GM18858 (cell line): ENCODE results near the gene MALT1.
"Not testable (repeated sequence)": the region's sequence is repeated elsewhere in the genome, so short reads cannot be mapped to it uniquely, and the experiment has no call there.

ENCODE experiments used
- ATAC-seq: cut with Tn5 transposase; IDR thresholded peaks from one replicate; pipeline ENCODE4 v1.9.1; 2021; ENCODE audit not compliant: unreplicated experiment

MALT1 gene, protein sequence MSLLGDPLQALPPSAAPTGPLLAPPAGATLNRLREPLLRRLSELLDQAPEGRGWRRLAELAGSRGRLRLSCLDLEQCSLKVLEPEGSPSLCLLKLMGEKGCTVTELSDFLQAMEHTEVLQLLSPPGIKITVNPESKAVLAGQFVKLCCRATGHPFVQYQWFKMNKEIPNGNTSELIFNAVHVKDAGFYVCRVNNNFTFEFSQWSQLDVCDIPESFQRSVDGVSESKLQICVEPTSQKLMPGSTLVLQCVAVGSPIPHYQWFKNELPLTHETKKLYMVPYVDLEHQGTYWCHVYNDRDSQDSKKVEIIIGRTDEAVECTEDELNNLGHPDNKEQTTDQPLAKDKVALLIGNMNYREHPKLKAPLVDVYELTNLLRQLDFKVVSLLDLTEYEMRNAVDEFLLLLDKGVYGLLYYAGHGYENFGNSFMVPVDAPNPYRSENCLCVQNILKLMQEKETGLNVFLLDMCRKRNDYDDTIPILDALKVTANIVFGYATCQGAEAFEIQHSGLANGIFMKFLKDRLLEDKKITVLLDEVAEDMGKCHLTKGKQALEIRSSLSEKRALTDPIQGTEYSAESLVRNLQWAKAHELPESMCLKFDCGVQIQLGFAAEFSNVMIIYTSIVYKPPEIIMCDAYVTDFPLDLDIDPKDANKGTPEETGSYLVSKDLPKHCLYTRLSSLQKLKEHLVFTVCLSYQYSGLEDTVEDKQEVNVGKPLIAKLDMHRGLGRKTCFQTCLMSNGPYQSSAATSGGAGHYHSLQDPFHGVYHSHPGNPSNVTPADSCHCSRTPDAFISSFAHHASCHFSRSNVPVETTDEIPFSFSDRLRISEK

DNA sequence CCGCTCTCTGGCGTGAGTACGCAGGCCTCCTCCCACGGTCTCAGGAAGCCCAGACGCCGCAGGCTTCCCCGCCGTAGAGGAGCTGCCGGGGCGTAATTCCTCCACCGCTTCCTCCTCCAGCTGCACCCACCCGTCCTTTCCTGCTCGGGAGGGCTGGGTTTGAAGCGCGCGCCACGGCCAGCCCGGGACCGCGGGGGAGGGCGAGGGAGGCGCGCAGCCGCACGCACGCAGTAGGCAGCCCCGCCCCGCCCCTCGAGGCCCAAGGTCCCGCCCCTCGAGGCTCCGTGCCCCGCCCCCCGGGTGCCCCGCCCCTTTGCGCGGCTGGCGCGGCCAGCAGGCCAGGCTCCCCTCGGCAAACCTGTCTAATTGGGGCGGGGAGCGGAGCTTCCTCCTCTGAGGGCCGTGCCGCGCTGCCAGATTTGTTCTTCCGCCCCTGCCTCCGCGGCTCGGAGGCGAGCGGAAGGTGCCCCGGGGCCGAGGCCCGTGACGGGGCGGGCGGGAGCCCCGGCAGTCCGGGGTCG is at the start of gene MALT1:
MALT1 (plus strand) TSS at position 355 of the 521 bp plus-strand sequence. CDS start 179 bp downstream, outside the sequence.
- peak; percentile 59 for ATAC-seq

DNA sequence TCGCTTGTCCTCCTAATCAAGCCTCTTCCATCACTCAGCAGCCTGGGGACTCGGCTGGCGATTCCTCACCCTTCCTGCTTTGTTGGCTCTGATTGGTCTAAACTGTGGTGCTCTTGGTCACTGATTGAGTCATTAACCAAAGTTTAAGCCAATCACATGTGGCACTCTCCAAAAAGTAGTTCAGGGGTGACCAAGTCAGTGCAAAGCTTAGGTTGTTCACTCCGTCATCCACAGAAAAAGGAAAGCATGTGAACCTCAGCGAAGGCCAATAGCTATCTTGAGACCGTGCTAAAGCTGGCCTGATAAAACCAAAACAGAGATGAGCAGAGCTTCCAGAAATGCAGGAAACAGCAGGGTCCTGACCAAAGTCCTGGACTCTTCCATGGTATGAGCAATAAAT is 47.3 kb upstream of the MALT1 start:
- no peak for ATAC-seq

DNA sequence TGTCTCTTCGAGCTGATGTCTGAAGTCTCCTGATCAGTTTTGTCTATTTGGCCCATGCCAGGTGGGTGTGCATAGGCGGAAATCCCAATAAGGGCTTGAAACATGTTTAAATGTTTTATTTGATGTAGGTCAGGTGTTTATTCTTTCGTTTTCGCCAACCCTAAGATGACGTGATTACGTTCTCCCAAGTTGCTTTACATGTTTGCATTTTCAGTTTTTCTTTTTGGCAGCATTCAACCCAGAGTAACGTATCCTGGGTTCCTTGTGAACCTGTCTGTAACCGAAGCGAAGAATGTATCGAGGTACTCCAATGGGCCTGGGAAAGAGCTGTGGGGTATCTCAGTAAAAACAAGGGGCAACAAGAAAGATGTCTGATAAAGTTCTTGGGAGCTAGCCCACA is 45.4 kb upstream of the MALT1 start:
- no peak for ATAC-seq

DNA sequence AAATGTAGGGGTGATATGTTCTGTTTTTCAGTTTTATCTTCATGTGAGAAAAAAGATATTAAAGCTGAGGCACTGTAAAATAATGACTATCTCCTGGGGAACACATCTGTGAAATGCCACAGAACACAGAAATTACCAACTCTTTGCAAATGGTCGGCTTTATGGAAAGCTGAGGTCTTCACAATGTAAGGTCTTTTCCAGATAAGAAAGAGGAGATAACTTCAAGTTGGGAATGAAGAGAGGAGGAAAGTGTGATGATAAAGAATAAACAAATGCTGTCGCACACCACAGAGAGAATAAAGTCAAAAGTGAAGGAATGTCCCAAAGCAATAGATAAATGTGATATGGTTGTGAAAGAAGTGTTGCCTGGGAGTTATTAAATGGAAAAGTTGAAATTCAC is 41.2 kb upstream of the MALT1 start:
- ATAC-seq: no peak

DNA sequence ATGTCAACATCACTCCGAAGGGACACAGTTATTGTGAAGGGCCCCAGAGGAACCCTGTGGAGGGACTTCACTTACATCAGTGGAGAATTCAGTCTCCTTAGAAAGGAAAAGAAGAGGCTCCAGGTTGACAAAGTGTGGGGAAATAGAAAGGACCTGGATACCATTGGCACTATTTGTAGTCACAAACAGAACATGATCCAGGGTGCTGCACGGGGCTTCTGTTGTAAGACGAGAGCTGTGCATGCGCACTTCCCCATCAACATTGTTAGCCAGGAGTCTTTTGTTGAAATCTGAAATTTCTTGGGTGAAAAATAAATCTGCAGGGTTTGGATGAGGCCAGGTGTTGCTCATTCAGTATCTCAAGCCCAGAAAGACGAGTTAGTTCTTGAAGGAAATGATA is 40.0 kb upstream of the MALT1 start:
- ATAC-seq: no peak

DNA sequence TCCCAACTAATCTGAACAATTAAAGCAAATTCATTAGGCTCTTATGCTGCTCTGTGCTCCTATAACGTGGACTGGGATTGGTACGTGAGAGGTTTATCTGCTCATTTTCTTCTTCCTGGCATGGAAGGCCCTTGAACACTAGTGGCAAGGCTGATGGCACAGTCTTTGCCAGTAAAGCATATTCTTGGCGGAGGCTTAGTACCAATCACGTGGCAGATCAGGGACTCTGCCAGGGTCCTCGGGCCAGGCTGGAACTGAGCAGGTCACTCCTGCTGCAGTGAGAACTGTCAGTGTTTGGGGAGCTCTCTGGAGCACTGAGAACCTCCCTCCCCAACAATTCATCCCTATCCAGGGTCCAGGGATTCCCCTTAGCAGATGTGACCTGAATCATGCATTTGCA is 38.7 kb upstream of the MALT1 start:
- no peak for ATAC-seq

DNA sequence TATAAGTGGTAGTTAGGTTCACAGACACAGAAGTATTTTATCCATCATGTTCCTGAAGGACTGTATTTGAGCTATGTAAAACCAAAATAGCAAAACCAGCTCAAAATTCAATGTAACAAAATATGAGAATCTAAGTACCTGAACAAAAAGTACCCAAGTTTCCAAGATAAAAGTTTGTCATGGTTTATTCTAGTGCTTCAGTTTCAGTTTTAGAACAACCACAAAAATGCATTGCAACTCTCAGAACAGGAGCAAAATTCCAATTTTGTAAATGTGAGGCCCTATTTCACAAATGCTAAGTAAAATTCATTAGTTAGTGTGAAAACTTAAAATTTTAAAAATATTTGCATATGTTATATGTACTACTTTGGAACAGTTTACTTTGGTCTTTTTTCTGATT is 37.4 kb upstream of the MALT1 start:
- no peak for ATAC-seq

DNA sequence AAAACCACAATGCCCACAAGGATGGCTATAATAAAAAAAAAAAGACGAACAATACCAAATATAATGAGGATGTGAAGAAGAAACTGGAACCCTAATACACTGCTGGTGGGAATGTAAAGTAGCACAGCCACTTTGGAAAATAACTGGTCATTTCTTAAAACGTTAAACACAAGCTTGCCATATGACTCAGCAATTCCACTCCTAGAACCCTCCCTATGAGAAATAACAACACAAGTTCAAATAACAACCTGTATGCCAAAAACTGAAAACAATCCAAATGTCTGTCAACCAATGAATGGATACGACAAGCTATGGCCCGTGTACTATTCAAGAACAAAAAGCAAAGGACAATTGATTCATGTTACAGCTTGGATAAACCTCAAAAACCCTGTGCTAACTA is 35.4 kb upstream of the MALT1 start:
- no peak for ATAC-seq

DNA sequence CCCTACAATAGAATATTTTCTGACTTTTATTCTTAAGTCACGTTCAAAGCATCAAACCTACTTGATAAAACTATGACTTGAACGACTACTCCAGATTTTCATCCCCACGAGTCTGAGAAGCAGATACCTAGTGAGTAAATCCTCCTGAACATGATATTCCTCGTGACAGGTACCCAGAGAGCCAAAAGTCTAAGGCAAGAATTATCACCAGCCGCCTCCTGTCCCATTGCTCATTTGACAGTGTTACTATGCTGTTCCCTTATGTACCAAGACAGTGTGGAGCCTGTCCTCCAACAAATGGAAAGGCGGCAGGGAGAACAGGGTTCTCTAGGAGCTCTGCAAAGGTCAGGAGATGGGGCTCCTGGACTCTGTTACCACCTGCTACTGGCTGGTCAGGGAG is 34.1 kb upstream of the MALT1 start:
- ATAC-seq: no peak

DNA sequence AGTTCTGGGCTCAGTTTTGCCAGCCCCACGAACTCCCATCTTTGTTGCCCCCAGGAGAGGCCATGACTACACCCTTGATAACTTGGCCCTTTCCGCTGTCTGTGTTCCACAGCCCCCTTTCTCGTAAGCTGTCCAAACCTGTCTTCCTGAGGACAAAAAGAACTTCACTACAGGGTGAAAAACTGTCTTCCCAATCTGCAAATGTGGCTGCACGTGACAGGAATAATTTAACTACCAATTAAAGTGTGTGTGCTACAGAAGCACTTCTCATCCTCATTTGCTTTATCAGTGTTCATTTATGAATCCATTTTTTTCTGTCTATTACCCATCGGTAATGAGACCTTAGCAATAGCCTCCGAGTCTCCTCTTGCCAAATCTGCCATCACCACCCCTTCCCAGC is 33.3 kb upstream of the MALT1 start:
- no peak for ATAC-seq

DNA sequence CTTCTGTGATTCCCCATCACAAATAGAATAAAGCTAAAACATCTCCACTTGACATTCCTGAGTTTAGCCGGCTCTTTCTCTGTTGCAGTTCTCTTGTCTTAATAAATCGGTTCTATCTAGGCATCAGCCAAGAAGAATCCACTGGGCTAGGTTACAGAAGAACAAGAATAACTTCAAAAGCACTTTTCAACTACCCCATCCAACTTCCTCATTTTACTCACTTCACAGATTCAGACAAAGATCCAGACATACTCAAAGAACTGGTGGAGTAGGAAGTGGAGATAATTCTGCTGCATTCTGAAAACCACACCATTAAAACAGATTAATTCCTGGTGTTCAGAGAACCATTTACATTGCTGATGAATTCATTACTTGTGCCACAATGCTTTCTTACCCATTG is 32.8 kb upstream of the MALT1 start:
- no peak for ATAC-seq

DNA sequence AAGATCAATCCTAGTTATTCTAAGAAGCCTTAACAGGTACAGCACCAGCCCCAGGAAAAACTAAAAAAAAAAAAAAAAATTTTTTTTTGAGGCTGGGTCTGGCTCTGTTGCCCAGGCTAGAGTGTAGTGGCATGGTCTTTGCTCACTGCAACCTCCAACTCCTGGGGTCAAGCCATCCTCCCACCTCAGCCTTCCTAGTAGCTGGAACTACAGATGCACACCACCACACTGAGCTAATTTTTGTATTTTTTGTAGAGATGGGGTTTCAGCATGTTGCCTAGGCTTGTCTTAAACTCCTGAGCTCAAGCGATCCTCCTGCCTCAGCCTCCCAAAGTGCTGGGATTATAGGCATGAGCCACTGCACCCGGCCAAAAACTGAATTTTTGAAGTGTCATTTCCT is 32.0 kb upstream of the MALT1 start:
- no peak for ATAC-seq

DNA sequence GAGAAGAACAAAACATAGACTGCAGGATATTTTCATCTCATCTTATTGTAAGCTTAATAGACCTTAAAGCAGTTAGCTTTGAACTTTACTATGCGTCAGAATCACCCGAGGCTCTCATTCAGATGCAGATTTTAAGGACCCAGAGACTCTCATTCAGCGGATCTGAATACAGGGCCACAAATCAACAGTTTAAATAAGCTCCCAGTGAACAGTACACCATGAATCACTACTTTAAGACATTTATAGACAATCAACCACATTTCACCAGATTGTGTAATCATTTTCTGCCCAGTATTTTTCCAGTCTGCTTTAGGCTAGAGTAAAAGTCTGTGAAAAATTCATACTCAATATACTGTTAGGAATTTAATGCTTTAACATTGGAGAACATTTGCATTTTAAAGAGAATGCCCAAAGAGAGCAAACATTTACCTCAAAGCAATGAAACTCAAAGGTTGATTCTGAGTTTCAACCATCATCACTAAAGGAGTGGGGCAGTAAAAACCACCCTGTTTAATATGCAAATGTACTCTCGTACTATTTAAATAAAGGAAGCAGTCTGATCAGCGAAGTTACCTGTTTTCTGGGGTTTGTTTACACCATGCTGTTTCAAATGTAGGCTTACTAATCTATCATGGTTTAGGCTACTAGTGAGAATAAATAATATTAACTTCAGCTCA is 31.4 kb upstream of the MALT1 start:
- peak; percentile 64 for ATAC-seq

DNA sequence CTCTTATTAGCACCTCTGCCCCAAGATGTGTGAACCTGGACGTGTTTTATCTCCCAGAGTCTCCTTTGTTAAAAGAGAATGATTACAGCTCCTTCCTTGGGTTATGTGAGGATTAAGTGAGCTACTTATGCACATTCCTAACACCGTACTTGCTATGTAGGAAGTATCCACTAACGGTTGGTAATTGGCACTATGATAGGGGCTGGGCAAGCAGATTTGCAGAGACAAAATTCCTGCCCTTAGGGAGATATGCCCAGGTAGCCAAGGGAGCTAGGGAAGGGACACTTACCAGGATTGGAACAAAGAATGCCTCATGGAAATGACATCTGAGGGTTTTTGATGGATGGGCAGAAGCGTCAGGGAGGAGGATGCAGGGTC is 30.8 kb upstream of the MALT1 start:
- no peak for ATAC-seq

DNA sequence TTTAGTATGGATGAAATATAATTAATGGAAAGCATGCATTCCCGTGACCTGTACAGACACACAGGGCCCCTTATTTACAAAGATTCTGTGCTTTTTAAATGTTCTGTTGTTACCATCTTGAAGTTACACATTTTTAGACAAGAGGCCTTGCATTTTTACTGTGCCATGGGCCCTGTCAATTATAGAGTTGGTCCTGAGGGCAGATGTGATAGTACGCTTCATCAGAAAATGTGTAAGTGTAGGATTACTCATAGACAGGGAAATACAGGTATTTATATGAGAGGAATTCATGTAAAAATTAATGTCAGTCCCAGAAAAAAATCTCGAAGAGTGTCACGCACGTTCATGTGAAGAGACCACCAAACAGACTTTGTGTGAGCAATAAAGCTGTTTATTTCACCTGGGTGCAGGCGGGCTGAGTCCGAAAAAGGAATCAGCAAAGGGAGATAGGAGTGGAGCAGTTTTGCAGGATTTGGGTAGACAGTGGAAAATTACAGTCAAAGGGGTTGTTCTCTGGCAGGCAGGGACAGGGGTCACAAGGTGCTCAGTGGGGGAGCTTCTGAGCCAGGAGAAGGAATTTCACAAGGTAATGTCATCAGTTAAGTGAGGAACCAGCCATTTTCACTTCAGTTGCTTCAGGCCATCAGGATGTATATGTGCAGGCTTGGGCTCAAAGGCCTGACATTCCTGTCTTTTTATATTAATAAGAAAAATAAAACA is 30.2 kb upstream of the MALT1 start:
- ATAC-seq: no peak

DNA sequence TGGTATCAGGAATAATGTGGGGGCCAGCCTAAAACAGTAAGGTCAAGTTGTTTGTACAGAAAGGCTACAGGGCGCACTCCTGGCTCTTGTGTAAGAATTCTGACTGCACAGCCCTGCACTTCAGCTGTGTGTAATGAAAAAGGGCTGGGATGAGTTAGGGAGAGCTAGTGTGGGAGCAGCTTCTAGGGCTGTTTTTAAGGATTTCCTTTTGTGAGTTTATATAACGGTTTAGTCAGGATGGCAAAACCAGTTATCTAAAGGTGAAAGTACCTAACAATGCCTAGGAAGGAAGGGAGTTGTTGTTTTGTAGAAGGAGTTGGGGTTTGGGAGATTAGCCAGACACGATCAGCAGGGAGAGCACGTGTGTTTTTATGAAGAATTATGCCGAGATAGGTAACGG is 27.7 kb upstream of the MALT1 start:
- not testable (repeated sequence) for ATAC-seq

DNA sequence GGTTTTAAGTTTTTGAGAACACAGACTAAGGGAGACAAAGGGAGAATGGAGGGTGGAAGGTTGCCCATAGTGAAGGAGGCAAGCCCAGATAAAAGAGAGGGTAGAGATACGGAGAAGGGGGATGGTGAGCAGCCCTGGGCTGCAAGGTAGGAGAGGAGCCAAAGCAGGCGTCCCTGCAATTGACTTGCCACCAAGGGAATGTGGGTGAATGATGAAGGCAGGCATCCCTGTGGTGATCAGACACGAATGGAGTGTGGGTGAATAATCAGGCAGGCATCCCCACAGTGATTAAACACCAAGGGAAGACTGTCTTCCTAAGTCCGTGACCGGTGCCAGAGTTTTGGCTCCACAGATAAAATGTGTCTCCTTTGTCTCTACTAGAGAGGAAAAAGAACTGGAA is 25.9 kb upstream of the MALT1 start:
- ATAC-seq: no peak

DNA sequence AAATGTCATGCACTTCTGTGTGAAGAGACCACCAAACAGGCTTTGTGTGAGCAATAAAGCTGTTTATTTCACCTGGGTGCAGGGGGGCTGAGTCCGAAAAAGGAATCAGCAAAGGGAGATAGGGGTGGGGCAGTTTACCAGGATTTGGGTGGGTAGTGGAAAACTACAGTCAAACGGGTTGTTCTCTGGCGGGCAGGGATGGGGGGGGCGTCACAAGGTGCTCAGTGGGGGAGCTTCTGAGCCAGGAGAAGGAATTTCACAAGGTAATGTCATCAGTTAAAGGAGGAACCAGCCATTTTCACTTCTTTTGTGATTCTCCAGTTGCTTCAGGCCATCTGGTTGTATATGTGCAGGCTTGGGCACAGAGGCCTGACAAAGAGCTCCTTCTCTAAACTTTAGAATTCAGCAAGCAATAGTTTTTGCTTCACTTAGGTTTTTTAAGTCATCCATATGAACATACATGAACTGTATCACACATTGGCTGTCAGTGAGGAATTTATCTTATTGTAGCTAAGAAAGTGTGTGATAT is 24.9 kb upstream of the MALT1 start:
- no peak for ATAC-seq

DNA sequence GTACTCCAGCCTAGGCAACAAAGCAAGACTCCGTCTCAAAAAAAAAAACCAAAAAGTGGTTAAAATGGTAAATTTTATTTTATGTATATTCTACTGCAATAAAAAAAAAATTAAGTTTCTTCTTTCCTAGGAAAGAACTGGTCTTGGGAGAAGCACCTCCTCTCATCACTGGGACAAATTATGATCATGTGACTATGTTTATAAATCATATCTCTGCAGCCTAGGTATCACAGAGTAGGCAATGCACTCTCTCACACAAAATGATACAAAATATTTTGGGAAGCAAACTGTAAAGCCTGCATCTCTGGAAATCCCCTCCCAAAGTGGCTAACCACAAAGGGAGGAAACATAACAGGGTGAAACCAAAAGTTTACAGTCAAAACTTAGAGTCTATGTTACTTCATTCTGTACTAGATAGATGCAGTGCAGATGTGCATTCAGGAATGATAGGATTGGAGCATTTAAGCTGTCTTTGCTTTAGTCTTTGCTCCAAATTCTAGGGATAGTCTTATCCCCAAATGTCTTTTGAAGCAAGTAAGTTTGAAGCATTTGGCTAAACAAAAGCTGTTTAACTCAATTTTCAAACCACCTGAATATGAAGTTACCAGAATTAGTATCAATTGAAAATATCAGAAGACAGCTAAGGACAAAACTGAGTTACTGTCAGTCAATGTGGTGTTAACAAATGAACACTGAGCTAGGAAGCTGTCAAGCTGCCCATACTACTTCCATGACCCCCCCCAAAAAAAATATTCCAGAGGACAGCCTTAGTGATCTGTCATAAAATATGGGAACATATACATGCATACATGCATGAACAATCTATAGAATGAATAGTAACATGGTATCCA is 21.1 kb upstream of the MALT1 start:
- peak; percentile 83 for ATAC-seq

DNA sequence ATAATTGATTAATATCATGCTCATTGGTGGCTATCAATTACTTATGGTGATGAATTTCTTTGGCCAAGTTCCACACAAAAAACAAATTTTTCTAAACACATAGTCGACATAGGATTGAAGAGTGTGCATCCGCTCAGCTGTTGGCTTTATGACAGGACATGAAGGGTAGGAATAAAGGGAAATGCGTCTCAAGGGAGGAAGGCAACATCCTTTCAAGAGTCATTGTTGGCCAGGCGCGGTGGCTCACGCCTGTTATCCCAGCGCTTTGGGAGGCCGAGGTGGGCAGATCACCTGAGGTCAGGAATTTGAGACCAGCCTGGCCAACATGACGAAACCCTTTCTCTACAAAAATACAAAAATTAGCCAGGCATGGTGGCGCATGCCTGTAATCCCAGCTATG is 20.4 kb upstream of the MALT1 start:
- not testable (repeated sequence) for ATAC-seq
